Retinal pigment epithelial cell (primary cell): ENCODE data around the gene TESMIN.

Experiments
- DNase-seq: peaks from one replicate; pipeline ENCODE4 v3.0.0-alpha.2; 2010; ENCODE audit warnings: low read depth
- H3K4me3 ChIP-seq: 2 replicates; pipeline ENCODE4 v1.5.1; 2011; ENCODE audit warnings: mild to moderate bottlenecking, low read length, control low read depth, moderate library complexity
- CTCF ChIP-seq: conservative IDR thresholded peaks from 2 replicates; pipeline ENCODE4 v1.5.1; 2011; ENCODE audit warnings: low read depth, low read length, control low read depth, inconsistent platforms

Gene TESMIN

GRCh38 chr11:68693484-68693882 lies 57.8 kb downstream of the TESMIN start:
- no peak for TF ChIP-seq CTCF
- no peak for DNase-seq
- H3K4me3 ChIP-seq = no peak overlapping the region

GRCh38 chr11:68692871-68693483 lies 58.3 kb downstream of the TESMIN start:
- no peak overlapping the region for H3K4me3 ChIP-seq
- TF ChIP-seq CTCF = no peak
- DNase-seq = no peak

GRCh38 chr11:68692115-68692514 lies 59.2 kb downstream of the TESMIN start:
- no peak overlapping the region for H3K4me3 ChIP-seq
- TF ChIP-seq CTCF = no peak
- no peak for DNase-seq

- no peak for DNase-seq
- no peak for TF ChIP-seq CTCF
- no peak overlapping the region for H3K4me3 ChIP-seq
These were observed 59.9 kb downstream of the TESMIN start for GRCh38 chr11:68691402-68691784.

GRCh38 chr11:68690671-68691401 lies 60.5 kb downstream of the TESMIN start:
- no peak overlapping the region for H3K4me3 ChIP-seq
- TF ChIP-seq CTCF = no peak
- no peak for DNase-seq

GRCh38 chr11:68689737-68690625 lies 61.3 kb downstream of the TESMIN start:
- DNase-seq = no peak
- H3K4me3 ChIP-seq = no peak overlapping the region
- TF ChIP-seq CTCF = no peak
